HL-60 (cell line): Measurements from ENCODE around the gene CAMTA1.

Source experiments
- DNase-seq, 2 experiments: peaks; one replicate each; pipeline ENCODE4 v3.0.0-alpha.2; 2010 to 2020; ENCODE audit warnings: low read depth in 1 of 2, low spot score in 1 of 2
- H3K27ac ChIP-seq: fragments of 250-450 bp; sonication (Bioruptor Pico); replicated peaks from 2 replicates; pipeline ENCODE4 v1.5.1; 2020; ENCODE audit warnings: mild to moderate bottlenecking, moderate library complexity
- H3K27me3 ChIP-seq: fragments of 250-450 bp; sonication (Bioruptor Pico); 2 replicates; pipeline ENCODE4 v1.5.1; 2021; ENCODE audit warnings: mild to moderate bottlenecking, moderate library complexity; ENCODE audit not compliant: insufficient read depth, poor library complexity, severe bottlenecking
- H3K4me3 ChIP-seq: replicated peaks from 2 replicates; pipeline ENCODE4 v1.5.1; 2011; ENCODE audit warnings: mild to moderate bottlenecking, control low read depth, low read length; ENCODE audit not compliant: insufficient read depth
- GABPA ChIP-seq: IDR thresholded peaks from 2 replicates; pipeline ENCODE4 v1.6.1; 2012; ENCODE audit warnings: low read depth
- POLR2AphosphoS5 ChIP-seq: IDR thresholded peaks from 2 replicates; pipeline ENCODE4 v1.6.1; 2012; ENCODE audit warnings: low read depth
- SPI1 ChIP-seq: IDR thresholded peaks from 2 replicates; pipeline ENCODE4 v1.6.1; 2012; ENCODE audit warnings: low read depth, mild to moderate bottlenecking, borderline replicate concordance
- TF ChIP-seq, protein P1 (sequence below): IDR thresholded peaks from 2 replicates; pipeline ENCODE4 v1.6.1; 2012; ENCODE audit warnings: low read depth; ENCODE audit not compliant: insufficient replicate concordance
- TF ChIP-seq, protein P2 (sequence below): IDR thresholded peaks from one replicate; pipeline ENCODE4 v1.5.1; 2011; ENCODE audit warnings: low read length, control low read depth, inconsistent platforms; ENCODE audit not compliant: insufficient read depth

Gene CAMTA1

DNA sequence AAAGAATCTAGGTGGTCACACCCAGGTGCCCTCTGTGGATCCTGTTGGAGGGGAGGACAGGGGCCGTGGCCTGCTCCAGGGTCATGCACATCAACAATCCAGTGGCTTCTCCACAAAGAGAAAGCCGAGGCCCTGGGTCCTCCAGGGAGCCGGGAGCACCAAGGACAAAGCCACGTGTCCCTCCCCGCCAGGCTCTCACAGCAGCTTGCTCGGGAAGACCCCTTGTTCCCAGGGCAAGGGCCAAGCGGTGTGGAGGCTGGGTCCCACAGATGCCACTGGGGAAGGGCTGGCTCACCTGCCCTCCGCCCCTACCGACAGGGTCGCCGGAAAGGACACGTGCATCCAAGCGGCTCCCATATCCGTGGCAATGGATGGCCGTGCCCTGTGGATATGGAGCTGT lies 793.0 kb downstream of the CAMTA1 start:
- TF ChIP-seq SPI1: no peak
- TF ChIP-seq, protein P1, sequence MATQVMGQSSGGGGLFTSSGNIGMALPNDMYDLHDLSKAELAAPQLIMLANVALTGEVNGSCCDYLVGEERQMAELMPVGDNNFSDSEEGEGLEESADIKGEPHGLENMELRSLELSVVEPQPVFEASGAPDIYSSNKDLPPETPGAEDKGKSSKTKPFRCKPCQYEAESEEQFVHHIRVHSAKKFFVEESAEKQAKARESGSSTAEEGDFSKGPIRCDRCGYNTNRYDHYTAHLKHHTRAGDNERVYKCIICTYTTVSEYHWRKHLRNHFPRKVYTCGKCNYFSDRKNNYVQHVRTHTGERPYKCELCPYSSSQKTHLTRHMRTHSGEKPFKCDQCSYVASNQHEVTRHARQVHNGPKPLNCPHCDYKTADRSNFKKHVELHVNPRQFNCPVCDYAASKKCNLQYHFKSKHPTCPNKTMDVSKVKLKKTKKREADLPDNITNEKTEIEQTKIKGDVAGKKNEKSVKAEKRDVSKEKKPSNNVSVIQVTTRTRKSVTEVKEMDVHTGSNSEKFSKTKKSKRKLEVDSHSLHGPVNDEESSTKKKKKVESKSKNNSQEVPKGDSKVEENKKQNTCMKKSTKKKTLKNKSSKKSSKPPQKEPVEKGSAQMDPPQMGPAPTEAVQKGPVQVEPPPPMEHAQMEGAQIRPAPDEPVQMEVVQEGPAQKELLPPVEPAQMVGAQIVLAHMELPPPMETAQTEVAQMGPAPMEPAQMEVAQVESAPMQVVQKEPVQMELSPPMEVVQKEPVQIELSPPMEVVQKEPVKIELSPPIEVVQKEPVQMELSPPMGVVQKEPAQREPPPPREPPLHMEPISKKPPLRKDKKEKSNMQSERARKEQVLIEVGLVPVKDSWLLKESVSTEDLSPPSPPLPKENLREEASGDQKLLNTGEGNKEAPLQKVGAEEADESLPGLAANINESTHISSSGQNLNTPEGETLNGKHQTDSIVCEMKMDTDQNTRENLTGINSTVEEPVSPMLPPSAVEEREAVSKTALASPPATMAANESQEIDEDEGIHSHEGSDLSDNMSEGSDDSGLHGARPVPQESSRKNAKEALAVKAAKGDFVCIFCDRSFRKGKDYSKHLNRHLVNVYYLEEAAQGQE: no peak
- TF ChIP-seq GABPA: no peak
- TF ChIP-seq, protein P2, sequence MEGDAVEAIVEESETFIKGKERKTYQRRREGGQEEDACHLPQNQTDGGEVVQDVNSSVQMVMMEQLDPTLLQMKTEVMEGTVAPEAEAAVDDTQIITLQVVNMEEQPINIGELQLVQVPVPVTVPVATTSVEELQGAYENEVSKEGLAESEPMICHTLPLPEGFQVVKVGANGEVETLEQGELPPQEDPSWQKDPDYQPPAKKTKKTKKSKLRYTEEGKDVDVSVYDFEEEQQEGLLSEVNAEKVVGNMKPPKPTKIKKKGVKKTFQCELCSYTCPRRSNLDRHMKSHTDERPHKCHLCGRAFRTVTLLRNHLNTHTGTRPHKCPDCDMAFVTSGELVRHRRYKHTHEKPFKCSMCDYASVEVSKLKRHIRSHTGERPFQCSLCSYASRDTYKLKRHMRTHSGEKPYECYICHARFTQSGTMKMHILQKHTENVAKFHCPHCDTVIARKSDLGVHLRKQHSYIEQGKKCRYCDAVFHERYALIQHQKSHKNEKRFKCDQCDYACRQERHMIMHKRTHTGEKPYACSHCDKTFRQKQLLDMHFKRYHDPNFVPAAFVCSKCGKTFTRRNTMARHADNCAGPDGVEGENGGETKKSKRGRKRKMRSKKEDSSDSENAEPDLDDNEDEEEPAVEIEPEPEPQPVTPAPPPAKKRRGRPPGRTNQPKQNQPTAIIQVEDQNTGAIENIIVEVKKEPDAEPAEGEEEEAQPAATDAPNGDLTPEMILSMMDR: no peak
- no peak for TF ChIP-seq POLR2AphosphoS5
- H3K27me3 ChIP-seq: no peaks in the 10 kb centered on the region
- no peak overlapping the region for H3K4me3 ChIP-seq
- H3K27ac ChIP-seq: no peak overlapping the region
- DNase-seq: no peak

GRCh38 chr1:7579016-7579415 lies 793.8 kb downstream of the CAMTA1 start:
- Histone ChIP-seq H3K27ac (no peak overlapping the region), H3K4me3 (no peak overlapping the region), H3K27me3 (no peaks in the 10 kb centered on the region)
- DNase-seq: no peak
- TF ChIP-seq SPI1 (no peak), GABPA (no peak), POLR2AphosphoS5 (no peak)
- TF ChIP-seq, protein P2: no peak
- TF ChIP-seq, protein P1: no peak

GRCh38 chr1:7579831-7580804 lies 794.9 kb downstream of the CAMTA1 start:
- H3K4me3 ChIP-seq: no peak overlapping the region
- H3K27ac ChIP-seq: no peak overlapping the region
- DNase-seq: no peak
- H3K27me3 ChIP-seq: no peaks in the 10 kb centered on the region
- TF ChIP-seq, protein P2: no peak
- TF ChIP-seq POLR2AphosphoS5: no peak
- TF ChIP-seq, protein P1: no peak
- TF ChIP-seq SPI1: no peak
- TF ChIP-seq GABPA: no peak
